Measurements from ENCODE around the gene GRM7.

DNA sequence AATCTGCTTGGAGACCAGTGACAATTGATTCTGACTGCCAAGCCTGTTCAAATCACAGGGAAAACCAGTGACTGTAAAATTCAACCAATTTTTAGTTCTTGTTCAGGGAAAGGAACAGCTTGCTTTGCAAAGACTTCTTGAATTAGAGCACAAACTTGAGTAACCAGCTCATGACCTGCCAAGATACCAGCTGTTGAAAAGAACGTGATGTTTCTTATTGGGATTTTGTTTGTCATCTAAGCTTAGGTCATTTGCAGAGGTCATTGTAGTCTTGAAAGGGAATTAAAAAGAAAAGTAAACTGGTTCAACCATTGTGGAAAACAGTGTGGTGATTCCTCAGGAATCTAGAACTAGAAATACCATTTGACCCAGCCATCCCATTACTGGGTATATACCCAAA lies 428.2 kb downstream of the GRM7 start:
- no peak for TF ChIP-seq EZH2 (IDR thresholded peaks at IDR 0.05; ENCODE audit: borderline replicate concordance, low read length)
- TF ChIP-seq, protein P1, sequence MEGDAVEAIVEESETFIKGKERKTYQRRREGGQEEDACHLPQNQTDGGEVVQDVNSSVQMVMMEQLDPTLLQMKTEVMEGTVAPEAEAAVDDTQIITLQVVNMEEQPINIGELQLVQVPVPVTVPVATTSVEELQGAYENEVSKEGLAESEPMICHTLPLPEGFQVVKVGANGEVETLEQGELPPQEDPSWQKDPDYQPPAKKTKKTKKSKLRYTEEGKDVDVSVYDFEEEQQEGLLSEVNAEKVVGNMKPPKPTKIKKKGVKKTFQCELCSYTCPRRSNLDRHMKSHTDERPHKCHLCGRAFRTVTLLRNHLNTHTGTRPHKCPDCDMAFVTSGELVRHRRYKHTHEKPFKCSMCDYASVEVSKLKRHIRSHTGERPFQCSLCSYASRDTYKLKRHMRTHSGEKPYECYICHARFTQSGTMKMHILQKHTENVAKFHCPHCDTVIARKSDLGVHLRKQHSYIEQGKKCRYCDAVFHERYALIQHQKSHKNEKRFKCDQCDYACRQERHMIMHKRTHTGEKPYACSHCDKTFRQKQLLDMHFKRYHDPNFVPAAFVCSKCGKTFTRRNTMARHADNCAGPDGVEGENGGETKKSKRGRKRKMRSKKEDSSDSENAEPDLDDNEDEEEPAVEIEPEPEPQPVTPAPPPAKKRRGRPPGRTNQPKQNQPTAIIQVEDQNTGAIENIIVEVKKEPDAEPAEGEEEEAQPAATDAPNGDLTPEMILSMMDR (conservative IDR thresholded peaks at IDR 0.05 in 1 of 2, IDR thresholded peaks at IDR 0.05 in 1 of 2; ENCODE audit: extremely low read depth in 1 of 2, insufficient read depth in 1 of 2, low read depth in 1 of 2, low read length in 2 of 2), result no peak

Data from mammary epithelial cell (primary cell).